ENCODE measurements around the gene CES3.

GRCh38 chr16:67001726-67002125, 40.7 kb downstream of the CES3 start:
- TF ChIP-seq CTCF (IDR thresholded peaks at IDR 0.05) (no peak), POLR2A (IDR thresholded peaks at IDR 0.05) (no peak)
